WTC11 (cell line): ENCODE measurements around the gene F2RL3. TPM values are rescaled to one million over a fixed set of nuclear protein-coding genes. Genes with fewer than 3 reads are reported as not detected.

Source experiments
- ATAC-seq: fragments of 200-7000 bp; cut with Tn5 transposase; 2 replicates; pipeline ENCODE4 v1.10.0; 2021; ENCODE audit warnings: mild to moderate bottlenecking, moderate library complexity
- CTCF ChIA-PET: fragments of 300-600 bp; sonication (Branson Sonifier 250); formaldehyde crosslinking; loops from one replicate; lab custom pipeline; 2021; ENCODE audit warnings: antibody characterized with exemption; lab: Charles Lee
- POLR2A ChIA-PET: fragments of 350-600 bp; sonication (Branson Sonifier 250); formaldehyde crosslinking; loops from one replicate; lab custom pipeline; 2021; ENCODE audit warnings: antibody characterized with exemption; lab: Charles Lee
- DNase-seq: peaks from one replicate; pipeline ENCODE4 v3.0.0; 2021; ENCODE audit warnings: low spot score
- H3K27ac Mint-ChIP-seq: 2 replicates; pipeline ENCODE4 v1.8.0; 2021; ENCODE audit warnings: mixed read lengths
- H3K27me3 Mint-ChIP-seq: 2 replicates; pipeline ENCODE4 v1.8.0; 2021; ENCODE audit warnings: low read depth, mild to moderate bottlenecking, moderate library complexity, mixed read lengths
- H3K36me3 Mint-ChIP-seq: 2 replicates; pipeline ENCODE4 v1.8.0; 2021; ENCODE audit warnings: mixed read lengths
- H3K4me1 Mint-ChIP-seq: 2 replicates; pipeline ENCODE4 v1.8.0; 2022; ENCODE audit warnings: mixed read lengths
- H3K4me3 Mint-ChIP-seq: 2 replicates; pipeline ENCODE4 v1.8.0; 2021; ENCODE audit warnings: mild to moderate bottlenecking, moderate library complexity, mixed read lengths
- H3K9me3 Mint-ChIP-seq: 2 replicates; pipeline ENCODE4 v1.8.0; 2021; ENCODE audit warnings: mixed read lengths
- CBFB ChIP-seq: sonication (generic); formaldehyde crosslinking; IDR thresholded peaks from 2 replicates; pipeline ENCODE4 v1.8.1; 2022; ENCODE audit warnings: mild to moderate bottlenecking, low read depth, missing genetic modification reagents
- CREM ChIP-seq: sonication (generic); formaldehyde crosslinking; IDR thresholded peaks from 2 replicates; pipeline ENCODE4 v1.8.1; 2022; ENCODE audit warnings: mild to moderate bottlenecking, missing genetic modification reagents, moderate library complexity
- ETV6 ChIP-seq: sonication (generic); formaldehyde crosslinking; IDR thresholded peaks from 2 replicates; pipeline ENCODE4 v1.8.1; 2022; ENCODE audit warnings: mild to moderate bottlenecking, missing genetic modification reagents
- FOXJ3 ChIP-seq: sonication (generic); formaldehyde crosslinking; IDR thresholded peaks from 2 replicates; pipeline ENCODE4 v1.9.0; 2021; ENCODE audit warnings: missing genetic modification reagents, mild to moderate bottlenecking, borderline replicate concordance
- GTF2I ChIP-seq: fragments of 250-450 bp; sonication (Bioruptor Pico); conservative IDR thresholded peaks from 2 replicates; pipeline ENCODE4 v1.4.0; 2021; ENCODE audit warnings: mild to moderate bottlenecking
- JAZF1 ChIP-seq: fragments of 250-450 bp; sonication (Bioruptor Pico); IDR thresholded peaks from 2 replicates; pipeline ENCODE4 v1.9.0; 2021; ENCODE audit warnings: moderate library complexity, mild to moderate bottlenecking, inconsistent platforms
- MYBL2 ChIP-seq: sonication (generic); formaldehyde crosslinking; IDR thresholded peaks from 2 replicates; pipeline ENCODE4 v1.8.1; 2023; ENCODE audit warnings: mild to moderate bottlenecking, moderate library complexity, missing genetic modification reagents
- SMAD4 ChIP-seq: sonication (generic); formaldehyde crosslinking; IDR thresholded peaks from 2 replicates; pipeline ENCODE4 v1.8.0; 2022; ENCODE audit warnings: mild to moderate bottlenecking, missing genetic modification reagents
- SP1 ChIP-seq: sonication (generic); formaldehyde crosslinking; conservative IDR thresholded peaks from 2 replicates; pipeline ENCODE4 v1.8.1; 2022; ENCODE audit warnings: missing genetic modification reagents
- TP53 ChIP-seq: sonication (generic); formaldehyde crosslinking; IDR thresholded peaks from 2 replicates; pipeline ENCODE4 v1.8.1; 2023; ENCODE audit warnings: mild to moderate bottlenecking, missing genetic modification reagents
- ZBTB21 ChIP-seq: sonication (generic); formaldehyde crosslinking; IDR thresholded peaks from 2 replicates; pipeline ENCODE4 v1.8.1; 2023; ENCODE audit warnings: mild to moderate bottlenecking, missing genetic modification reagents, borderline replicate concordance
- ZNF263 ChIP-seq: sonication (generic); formaldehyde crosslinking; IDR thresholded peaks from 2 replicates; pipeline ENCODE4 v1.8.1; 2022; ENCODE audit warnings: low read depth, mild to moderate bottlenecking, moderate library complexity, missing genetic modification reagents
- ZNF671 ChIP-seq: fragments of 250-450 bp; sonication (Bioruptor Pico); IDR thresholded peaks from 2 replicates; pipeline ENCODE4 v1.8.0; 2021; ENCODE audit warnings: mild to moderate bottlenecking
- total RNA-seq: library from RNA; stranded (reverse); gene quantifications from 3 replicates; pipeline ENCODE4 v1.2.3, GENCODE V29; 2021
- TF ChIP-seq, protein P1 (sequence below): fragments of 250-450 bp; sonication (Bioruptor Pico); IDR thresholded peaks from 2 replicates; pipeline ENCODE4 v1.8.0; 2021; ENCODE audit warnings: mild to moderate bottlenecking
- TF ChIP-seq, protein P2 (sequence below): fragments of 250-450 bp; sonication (Bioruptor Pico); IDR thresholded peaks from 2 replicates; pipeline ENCODE4 v2.1.2; 2022; ENCODE audit warnings: mild to moderate bottlenecking, moderate library complexity
- TF ChIP-seq, protein P3 (sequence below): sonication (generic); formaldehyde crosslinking; IDR thresholded peaks from 2 replicates; pipeline ENCODE4 v1.8.1; 2022; ENCODE audit warnings: low read depth, mild to moderate bottlenecking, moderate library complexity, missing genetic modification reagents, borderline replicate concordance
- TF ChIP-seq, protein P4 (sequence below): sonication (generic); formaldehyde crosslinking; IDR thresholded peaks from 2 replicates; pipeline ENCODE4 v1.8.0; 2023; ENCODE audit warnings: missing genetic modification reagents
- TF ChIP-seq, protein P5 (sequence below): sonication (generic); formaldehyde crosslinking; IDR thresholded peaks from 2 replicates; pipeline ENCODE4 v1.8.1; 2022; ENCODE audit warnings: low read depth, missing genetic modification reagents, borderline replicate concordance

F2RL3 gene
- total RNA-seq, 1 experiment from 2014 or later = 0.11 TPM

DNA sequence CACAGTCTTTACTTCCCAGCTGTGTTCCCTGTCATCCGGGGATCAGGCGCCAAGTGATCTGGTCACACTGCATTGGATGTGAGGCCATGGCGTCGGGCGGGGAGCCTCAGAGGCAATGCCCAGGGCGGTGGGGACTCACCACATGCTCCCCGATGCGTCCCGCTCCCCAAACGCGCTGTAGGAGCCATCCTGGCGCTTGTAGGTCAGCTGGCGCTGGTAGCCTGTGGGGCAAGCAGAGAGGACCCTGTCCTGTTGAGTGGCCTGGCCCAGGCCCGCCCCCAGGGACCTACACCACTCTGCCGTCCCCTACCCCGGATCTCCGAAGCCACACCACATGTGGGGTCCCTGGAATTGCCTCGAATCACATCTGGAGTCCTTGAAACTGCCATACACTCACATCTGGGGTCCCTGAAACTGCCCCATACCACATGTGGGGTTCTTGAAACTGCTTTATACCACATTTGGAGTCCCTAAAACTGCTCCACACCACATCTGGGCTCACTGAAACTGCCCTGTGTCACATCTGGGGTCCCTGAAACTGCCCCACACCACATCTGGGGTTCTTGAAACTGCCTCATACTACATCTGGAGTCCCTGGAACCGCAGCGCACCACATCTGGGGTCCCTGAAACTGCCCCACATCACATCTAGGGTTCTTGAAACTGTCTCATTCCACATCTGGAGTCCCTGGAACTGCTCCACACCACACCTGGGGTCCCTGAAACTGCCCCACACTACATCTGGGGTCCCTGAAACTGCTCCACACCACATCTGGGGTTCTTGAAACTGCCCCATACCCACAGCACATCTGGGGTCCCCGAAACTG is 33.2 kb downstream of the F2RL3 start:
- no peak for TF ChIP-seq SP1 (CRISPR knock-in tag)
- no peak for TF ChIP-seq SMAD4 (CRISPR knock-in tag)
- TF ChIP-seq TP53 (CRISPR knock-in tag) = no peak
- TF ChIP-seq CBFB (CRISPR knock-in tag) = no peak
- TF ChIP-seq ETV6 (CRISPR knock-in tag) = no peak
- TF ChIP-seq CREM = no peak
- no peak for TF ChIP-seq ZNF263 (CRISPR knock-in tag)
- TF ChIP-seq, protein P1, sequence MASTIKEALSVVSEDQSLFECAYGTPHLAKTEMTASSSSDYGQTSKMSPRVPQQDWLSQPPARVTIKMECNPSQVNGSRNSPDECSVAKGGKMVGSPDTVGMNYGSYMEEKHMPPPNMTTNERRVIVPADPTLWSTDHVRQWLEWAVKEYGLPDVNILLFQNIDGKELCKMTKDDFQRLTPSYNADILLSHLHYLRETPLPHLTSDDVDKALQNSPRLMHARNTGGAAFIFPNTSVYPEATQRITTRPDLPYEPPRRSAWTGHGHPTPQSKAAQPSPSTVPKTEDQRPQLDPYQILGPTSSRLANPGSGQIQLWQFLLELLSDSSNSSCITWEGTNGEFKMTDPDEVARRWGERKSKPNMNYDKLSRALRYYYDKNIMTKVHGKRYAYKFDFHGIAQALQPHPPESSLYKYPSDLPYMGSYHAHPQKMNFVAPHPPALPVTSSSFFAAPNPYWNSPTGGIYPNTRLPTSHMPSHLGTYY (CRISPR knock-in tag) = no peak
- TF ChIP-seq MYBL2 (CRISPR knock-in tag) = no peak
- no peak for TF ChIP-seq FOXJ3
- no peak for TF ChIP-seq JAZF1 (CRISPR knock-in tag)
- TF ChIP-seq, protein P2, sequence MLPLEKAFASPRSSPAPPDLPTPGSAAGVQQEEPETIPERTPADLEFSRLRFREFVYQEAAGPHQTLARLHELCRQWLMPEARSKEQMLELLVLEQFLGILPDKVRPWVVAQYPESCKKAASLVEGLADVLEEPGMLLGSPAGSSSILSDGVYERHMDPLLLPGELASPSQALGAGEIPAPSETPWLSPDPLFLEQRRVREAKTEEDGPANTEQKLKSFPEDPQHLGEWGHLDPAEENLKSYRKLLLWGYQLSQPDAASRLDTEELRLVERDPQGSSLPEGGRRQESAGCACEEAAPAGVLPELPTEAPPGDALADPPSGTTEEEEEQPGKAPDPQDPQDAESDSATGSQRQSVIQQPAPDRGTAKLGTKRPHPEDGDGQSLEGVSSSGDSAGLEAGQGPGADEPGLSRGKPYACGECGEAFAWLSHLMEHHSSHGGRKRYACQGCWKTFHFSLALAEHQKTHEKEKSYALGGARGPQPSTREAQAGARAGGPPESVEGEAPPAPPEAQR (CRISPR knock-in tag) = no peak
- no peak for TF ChIP-seq GTF2I (CRISPR knock-in tag)
- TF ChIP-seq, protein P3, sequence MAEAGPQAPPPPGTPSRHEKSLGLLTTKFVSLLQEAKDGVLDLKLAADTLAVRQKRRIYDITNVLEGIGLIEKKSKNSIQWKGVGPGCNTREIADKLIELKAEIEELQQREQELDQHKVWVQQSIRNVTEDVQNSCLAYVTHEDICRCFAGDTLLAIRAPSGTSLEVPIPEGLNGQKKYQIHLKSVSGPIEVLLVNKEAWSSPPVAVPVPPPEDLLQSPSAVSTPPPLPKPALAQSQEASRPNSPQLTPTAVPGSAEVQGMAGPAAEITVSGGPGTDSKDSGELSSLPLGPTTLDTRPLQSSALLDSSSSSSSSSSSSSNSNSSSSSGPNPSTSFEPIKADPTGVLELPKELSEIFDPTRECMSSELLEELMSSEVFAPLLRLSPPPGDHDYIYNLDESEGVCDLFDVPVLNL (CRISPR knock-in tag) = no peak
- TF ChIP-seq, protein P4, sequence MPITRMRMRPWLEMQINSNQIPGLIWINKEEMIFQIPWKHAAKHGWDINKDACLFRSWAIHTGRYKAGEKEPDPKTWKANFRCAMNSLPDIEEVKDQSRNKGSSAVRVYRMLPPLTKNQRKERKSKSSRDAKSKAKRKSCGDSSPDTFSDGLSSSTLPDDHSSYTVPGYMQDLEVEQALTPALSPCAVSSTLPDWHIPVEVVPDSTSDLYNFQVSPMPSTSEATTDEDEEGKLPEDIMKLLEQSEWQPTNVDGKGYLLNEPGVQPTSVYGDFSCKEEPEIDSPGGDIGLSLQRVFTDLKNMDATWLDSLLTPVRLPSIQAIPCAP (CRISPR knock-in tag) = no peak
- TF ChIP-seq, protein P5, sequence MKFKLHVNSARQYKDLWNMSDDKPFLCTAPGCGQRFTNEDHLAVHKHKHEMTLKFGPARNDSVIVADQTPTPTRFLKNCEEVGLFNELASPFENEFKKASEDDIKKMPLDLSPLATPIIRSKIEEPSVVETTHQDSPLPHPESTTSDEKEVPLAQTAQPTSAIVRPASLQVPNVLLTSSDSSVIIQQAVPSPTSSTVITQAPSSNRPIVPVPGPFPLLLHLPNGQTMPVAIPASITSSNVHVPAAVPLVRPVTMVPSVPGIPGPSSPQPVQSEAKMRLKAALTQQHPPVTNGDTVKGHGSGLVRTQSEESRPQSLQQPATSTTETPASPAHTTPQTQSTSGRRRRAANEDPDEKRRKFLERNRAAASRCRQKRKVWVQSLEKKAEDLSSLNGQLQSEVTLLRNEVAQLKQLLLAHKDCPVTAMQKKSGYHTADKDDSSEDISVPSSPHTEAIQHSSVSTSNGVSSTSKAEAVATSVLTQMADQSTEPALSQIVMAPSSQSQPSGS (CRISPR knock-in tag) = no peak
- TF ChIP-seq ZNF671 (CRISPR knock-in tag) = no peak
- H3K9me3 Mint-ChIP-seq = peaks cover 24% of the 10 kb centered on the region
- no peak for ATAC-seq
- no peak for DNase-seq
- POLR2A ChIA-PET = no interaction called here
- no peak overlapping the region; the same call in 1 of the 2 replicates for H3K27ac Mint-ChIP-seq
- CTCF ChIA-PET = no interaction called here
- H3K4me3 Mint-ChIP-seq = no peak overlapping the region
- H3K27me3 Mint-ChIP-seq = no peaks in the 10 kb centered on the region; the same call in 1 of the 2 replicates
- H3K4me1 Mint-ChIP-seq = no peaks in the 10 kb centered on the region
- H3K36me3 Mint-ChIP-seq = peaks cover 11% of the 10 kb centered on the region

DNA sequence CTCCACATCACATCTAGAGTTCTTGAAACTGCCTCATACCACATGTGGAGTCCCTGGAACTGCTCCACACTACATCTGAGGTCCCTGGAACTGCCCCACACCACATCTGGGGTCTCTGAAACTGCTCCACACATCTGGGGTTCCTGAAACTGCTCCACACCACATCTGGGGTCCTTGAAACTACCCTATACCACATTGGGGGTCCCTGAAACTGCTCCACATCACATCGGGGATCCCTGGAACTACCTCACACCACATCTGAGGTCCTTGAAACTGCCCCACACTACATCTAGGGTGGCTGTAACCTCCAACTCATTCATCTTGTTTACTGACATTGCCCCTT is 33.8 kb downstream of the F2RL3 start:
- no peaks in the 10 kb centered on the region for H3K4me1 Mint-ChIP-seq
- TF ChIP-seq ZBTB21 = no peak
- ChIA-PET CTCF (no interaction called here), POLR2A (interaction anchor here (0.6 kb wide), 1 partner anchor 112 kb away, joined by 4 read pairs; no protein-coding TSS in a partner anchor)
- ATAC-seq (no peak), DNase-seq (no peak)
- H3K9me3 Mint-ChIP-seq = peaks cover 30% of the 10 kb centered on the region
- H3K27me3 Mint-ChIP-seq = no peaks in the 10 kb centered on the region; the same call in 1 of the 2 replicates
- H3K4me3 Mint-ChIP-seq = no peak overlapping the region
- H3K36me3 Mint-ChIP-seq = peaks cover 11% of the 10 kb centered on the region
- no peak overlapping the region for H3K27ac Mint-ChIP-seq
